ENCODE data around the gene TMEM239.

TMEM239 gene

GRCh38 chr20:2795451-2795850 is 20.7 kb upstream of the TMEM239 start:
- peaks cover 22% of the 10 kb centered on the region for H3K4me1 ChIP-seq (ENCODE audit: insufficient read depth, low read length, poor library complexity, severe bottlenecking)
- no peaks in the 10 kb centered on the region for H3F3A ChIP-seq (ENCODE audit: low read depth)
- H3K9me2 ChIP-seq (replicated peaks; ENCODE audit: low read depth, low read length) = no peaks in the 10 kb centered on the region
- H3K4me2 ChIP-seq (ENCODE audit: low read depth, low read length, poor library complexity, severe bottlenecking) = no peak overlapping the region
- H4K20me1 ChIP-seq (ENCODE audit: insufficient read depth, low read length, poor library complexity, severe bottlenecking) = peaks cover 37% of the 10 kb centered on the region
- peaks cover 8% of the 10 kb centered on the region for H3K27me3 ChIP-seq (ENCODE audit: insufficient read depth, low read length, poor library complexity, severe bottlenecking)
- peaks cover 53% of the 10 kb centered on the region; the same call in 1 of the 2 replicates for H3K36me3 ChIP-seq (ENCODE audit: insufficient read depth, low read length)
- H3K79me2 ChIP-seq (ENCODE audit: insufficient read depth, low read length) = peaks cover 50% of the 10 kb centered on the region
- no peak for TF ChIP-seq EZH2phosphoT487 (IDR thresholded peaks at IDR 0.05; ENCODE audit: borderline replicate concordance)
- TF ChIP-seq, protein P1, sequence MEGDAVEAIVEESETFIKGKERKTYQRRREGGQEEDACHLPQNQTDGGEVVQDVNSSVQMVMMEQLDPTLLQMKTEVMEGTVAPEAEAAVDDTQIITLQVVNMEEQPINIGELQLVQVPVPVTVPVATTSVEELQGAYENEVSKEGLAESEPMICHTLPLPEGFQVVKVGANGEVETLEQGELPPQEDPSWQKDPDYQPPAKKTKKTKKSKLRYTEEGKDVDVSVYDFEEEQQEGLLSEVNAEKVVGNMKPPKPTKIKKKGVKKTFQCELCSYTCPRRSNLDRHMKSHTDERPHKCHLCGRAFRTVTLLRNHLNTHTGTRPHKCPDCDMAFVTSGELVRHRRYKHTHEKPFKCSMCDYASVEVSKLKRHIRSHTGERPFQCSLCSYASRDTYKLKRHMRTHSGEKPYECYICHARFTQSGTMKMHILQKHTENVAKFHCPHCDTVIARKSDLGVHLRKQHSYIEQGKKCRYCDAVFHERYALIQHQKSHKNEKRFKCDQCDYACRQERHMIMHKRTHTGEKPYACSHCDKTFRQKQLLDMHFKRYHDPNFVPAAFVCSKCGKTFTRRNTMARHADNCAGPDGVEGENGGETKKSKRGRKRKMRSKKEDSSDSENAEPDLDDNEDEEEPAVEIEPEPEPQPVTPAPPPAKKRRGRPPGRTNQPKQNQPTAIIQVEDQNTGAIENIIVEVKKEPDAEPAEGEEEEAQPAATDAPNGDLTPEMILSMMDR (conservative IDR thresholded peaks at IDR 0.05; ENCODE audit: low read length) = no peak
- H2AFZ ChIP-seq (ENCODE audit: low read length) = no peak overlapping the region
- no peak overlapping the region for H3K9ac ChIP-seq (ENCODE audit: low read depth, low read length, poor library complexity, severe bottlenecking)
- no peak overlapping the region for H3K4me3 ChIP-seq (ENCODE audit: low read length, poor library complexity, severe bottlenecking)
- H3K9me3 ChIP-seq (ENCODE audit: insufficient read depth, low read depth, low read length) = no peaks in the 10 kb centered on the region

DNA sequence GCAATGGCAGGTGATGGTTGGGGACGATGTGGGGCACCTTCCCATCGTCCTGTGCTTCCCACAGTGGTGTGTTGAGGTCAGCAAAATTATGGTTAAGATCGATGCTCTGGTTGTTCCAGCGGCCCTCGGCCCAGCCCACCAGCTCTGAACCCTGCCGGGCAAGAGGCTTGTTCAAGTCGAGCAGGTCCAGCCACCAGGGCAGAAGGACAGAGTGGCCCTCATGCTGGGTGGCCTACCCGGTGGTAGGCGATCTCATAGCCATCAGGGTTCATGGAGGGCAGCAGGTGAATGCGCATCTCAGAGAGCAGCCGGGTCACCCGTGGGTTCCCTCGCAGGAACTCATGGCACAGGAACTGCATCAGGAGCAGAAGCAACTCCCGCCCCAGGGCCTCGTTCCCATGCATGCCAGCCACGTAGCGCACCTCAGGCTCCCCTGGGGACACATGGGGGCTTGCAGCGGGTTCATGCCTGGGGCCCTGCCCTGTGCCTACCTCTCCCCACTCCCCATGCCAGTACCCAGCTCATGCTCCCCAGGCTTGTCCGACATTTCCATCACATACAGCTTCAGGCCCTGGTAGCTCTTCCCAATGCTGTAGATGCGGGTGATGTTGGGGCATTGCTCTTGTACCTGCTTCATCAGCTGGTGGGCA is 20.0 kb upstream of the TMEM239 start:
- H3K9ac ChIP-seq (ENCODE audit: low read depth, low read length, poor library complexity, severe bottlenecking) = no peak overlapping the region
- peaks cover 37% of the 10 kb centered on the region for H4K20me1 ChIP-seq (ENCODE audit: insufficient read depth, low read length, poor library complexity, severe bottlenecking)

DNA sequence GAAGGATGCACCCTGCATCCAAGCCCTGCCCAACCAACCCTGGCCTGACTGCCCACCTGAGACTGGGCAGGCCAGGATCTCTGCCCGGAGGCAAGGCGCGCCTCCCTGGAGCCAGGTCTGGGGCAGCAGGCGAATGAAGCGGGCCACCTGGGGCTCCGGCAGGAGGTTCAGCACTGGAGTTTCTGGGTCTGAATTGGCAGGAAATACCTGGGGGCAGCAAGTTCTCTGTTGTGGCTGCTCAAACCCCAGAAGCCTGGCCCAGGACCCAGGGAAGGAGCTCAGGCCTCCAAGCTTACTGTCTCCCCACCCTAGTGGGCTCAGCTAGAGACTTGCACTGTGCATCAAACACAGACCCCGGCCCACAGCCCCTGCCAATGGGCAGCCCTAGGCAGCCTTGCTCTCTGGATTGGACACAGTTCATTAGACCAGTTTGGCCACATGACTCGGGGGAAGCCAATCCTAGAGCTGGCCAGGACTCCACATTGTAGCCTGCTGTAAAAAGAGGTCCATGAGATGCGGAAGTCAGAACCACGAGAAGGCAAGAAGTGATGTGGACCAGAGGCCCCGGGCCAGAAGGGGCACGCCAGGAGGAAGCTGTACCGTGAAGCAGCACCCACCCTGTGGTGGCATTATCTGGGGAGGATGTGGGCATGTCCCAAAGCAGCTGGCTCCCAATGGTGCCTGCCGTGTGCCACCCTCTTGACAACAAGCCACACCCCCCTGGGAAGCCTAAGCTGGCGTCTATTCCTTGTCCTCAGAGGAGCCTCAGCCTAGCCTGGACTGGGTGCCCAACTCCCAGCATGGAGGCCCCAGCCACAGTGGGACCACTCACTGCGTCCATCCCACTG is 18.8 kb upstream of the TMEM239 start:
- peaks cover 37% of the 10 kb centered on the region for H4K20me1 ChIP-seq (ENCODE audit: insufficient read depth, low read length, poor library complexity, severe bottlenecking)
- peak overlapping the region; percentile 77 for H3K4me3 ChIP-seq (ENCODE audit: low read length, poor library complexity, severe bottlenecking)
- H3K36me3 ChIP-seq (ENCODE audit: insufficient read depth, low read length) = peaks cover 53% of the 10 kb centered on the region; the same call in 1 of the 2 replicates
- H3K79me2 ChIP-seq (ENCODE audit: insufficient read depth, low read length) = peaks cover 50% of the 10 kb centered on the region
- H3K4me2 ChIP-seq (ENCODE audit: low read depth, low read length, poor library complexity, severe bottlenecking) = peak overlapping the region; percentile 85
- H3K9me3 ChIP-seq (ENCODE audit: insufficient read depth, low read depth, low read length) = no peaks in the 10 kb centered on the region
- TF ChIP-seq, protein P1 (conservative IDR thresholded peaks at IDR 0.05; ENCODE audit: low read length) = no peak
- TF ChIP-seq EZH2phosphoT487 (IDR thresholded peaks at IDR 0.05; ENCODE audit: borderline replicate concordance) = no peak
- H3K4me1 ChIP-seq (ENCODE audit: insufficient read depth, low read length, poor library complexity, severe bottlenecking) = peaks cover 32% of the 10 kb centered on the region
- H3K27me3 ChIP-seq (ENCODE audit: insufficient read depth, low read length, poor library complexity, severe bottlenecking) = peaks cover 8% of the 10 kb centered on the region
- peak overlapping the region; percentile 98 for H3K9ac ChIP-seq (ENCODE audit: low read depth, low read length, poor library complexity, severe bottlenecking)
- no peaks in the 10 kb centered on the region for H3K9me2 ChIP-seq (replicated peaks; ENCODE audit: low read depth, low read length)
- H2AFZ ChIP-seq (ENCODE audit: low read length) = no peak overlapping the region
- H3F3A ChIP-seq (ENCODE audit: low read depth) = peaks cover 9% of the 10 kb centered on the region; the same call in 1 of the 2 replicates

More for the DNA sequence above, 20.0 kb upstream of the TMEM239 start:
- Histone ChIP-seq H3K36me3 (ENCODE audit: insufficient read depth, low read length) (peaks cover 53% of the 10 kb centered on the region; the same call in 1 of the 2 replicates), H3K4me2 (ENCODE audit: low read depth, low read length, poor library complexity, severe bottlenecking) (no peak overlapping the region), H3F3A (ENCODE audit: low read depth) (peaks cover 5% of the 10 kb centered on the region; the same call in 1 of the 2 replicates), H3K9me2 (replicated peaks; ENCODE audit: low read depth, low read length) (no peaks in the 10 kb centered on the region), H3K27me3 (ENCODE audit: insufficient read depth, low read length, poor library complexity, severe bottlenecking) (peaks cover 8% of the 10 kb centered on the region), H3K4me1 (ENCODE audit: insufficient read depth, low read length, poor library complexity, severe bottlenecking) (peaks cover 22% of the 10 kb centered on the region), H3K9me3 (ENCODE audit: insufficient read depth, low read depth, low read length) (no peaks in the 10 kb centered on the region), H3K4me3 (ENCODE audit: low read length, poor library complexity, severe bottlenecking) (no peak overlapping the region), H3K79me2 (ENCODE audit: insufficient read depth, low read length) (peaks cover 50% of the 10 kb centered on the region), H2AFZ (ENCODE audit: low read length) (no peak overlapping the region)
- TF ChIP-seq, protein P1 (conservative IDR thresholded peaks at IDR 0.05; ENCODE audit: low read length) = no peak
- TF ChIP-seq EZH2phosphoT487 (IDR thresholded peaks at IDR 0.05; ENCODE audit: borderline replicate concordance) = no peak
